GM21528 (cell line): ENCODE results near the gene THAP9.
"Not testable (repeated sequence)": the region's sequence is repeated elsewhere in the genome, so short reads cannot be mapped to it uniquely, and the experiment has no call there.

ENCODE experiments used
- ATAC-seq: cut with Tn5 transposase; IDR thresholded peaks from one replicate; pipeline ENCODE4 v1.9.1; 2021; ENCODE audit warnings: mild to moderate bottlenecking, moderate library complexity; ENCODE audit not compliant: unreplicated experiment, low FRiP score

Gene THAP9, protein sequence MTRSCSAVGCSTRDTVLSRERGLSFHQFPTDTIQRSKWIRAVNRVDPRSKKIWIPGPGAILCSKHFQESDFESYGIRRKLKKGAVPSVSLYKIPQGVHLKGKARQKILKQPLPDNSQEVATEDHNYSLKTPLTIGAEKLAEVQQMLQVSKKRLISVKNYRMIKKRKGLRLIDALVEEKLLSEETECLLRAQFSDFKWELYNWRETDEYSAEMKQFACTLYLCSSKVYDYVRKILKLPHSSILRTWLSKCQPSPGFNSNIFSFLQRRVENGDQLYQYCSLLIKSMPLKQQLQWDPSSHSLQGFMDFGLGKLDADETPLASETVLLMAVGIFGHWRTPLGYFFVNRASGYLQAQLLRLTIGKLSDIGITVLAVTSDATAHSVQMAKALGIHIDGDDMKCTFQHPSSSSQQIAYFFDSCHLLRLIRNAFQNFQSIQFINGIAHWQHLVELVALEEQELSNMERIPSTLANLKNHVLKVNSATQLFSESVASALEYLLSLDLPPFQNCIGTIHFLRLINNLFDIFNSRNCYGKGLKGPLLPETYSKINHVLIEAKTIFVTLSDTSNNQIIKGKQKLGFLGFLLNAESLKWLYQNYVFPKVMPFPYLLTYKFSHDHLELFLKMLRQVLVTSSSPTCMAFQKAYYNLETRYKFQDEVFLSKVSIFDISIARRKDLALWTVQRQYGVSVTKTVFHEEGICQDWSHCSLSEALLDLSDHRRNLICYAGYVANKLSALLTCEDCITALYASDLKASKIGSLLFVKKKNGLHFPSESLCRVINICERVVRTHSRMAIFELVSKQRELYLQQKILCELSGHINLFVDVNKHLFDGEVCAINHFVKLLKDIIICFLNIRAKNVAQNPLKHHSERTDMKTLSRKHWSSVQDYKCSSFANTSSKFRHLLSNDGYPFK

DNA sequence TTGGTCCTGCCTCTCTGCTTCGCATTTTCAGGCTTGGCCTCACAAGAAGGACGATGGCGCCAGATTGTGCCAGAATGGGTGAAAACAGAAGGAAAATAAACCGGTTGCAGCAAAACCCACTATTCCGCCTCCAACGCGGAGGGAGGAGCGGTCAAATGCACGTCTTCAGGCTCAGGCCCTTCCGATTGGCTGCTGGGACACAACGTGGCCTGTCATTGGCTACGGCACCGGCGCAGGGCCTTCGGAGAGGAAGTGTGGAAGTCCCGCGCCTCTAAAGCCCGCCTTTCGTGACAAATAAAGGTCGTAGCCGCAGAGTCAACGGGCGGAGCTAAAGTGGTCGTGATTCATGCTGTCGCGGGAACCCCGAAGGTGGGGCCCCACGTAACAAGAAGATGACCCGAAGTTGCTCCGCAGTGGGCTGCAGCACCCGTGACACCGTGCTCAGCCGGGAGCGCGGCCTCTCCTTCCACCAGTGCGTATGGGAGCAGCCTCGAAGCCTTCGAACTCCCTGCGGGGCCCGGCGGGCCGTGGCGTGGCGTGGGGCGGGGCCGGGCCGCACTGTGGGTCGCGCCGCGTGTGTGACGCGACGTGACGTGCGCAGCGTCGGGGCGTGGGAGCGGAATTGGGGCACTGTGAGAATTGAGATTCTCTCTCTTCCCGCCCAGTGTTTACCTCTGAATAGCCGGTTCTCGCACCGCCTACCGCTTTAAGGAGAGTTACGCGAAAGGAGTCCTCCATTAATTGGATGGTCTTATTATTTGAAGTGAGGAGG lies at the start of gene THAP9:
TSS of gene THAP9 (plus strand) at position 325 of the 772 bp plus-strand sequence. CDS start at position 393, 68 bp downstream.
- peak; percentile 90 for ATAC-seq

GRCh38 chr4:82851318-82851717 lies 49.2 kb upstream of the THAP9 start:
- no peak for ATAC-seq

DNA sequence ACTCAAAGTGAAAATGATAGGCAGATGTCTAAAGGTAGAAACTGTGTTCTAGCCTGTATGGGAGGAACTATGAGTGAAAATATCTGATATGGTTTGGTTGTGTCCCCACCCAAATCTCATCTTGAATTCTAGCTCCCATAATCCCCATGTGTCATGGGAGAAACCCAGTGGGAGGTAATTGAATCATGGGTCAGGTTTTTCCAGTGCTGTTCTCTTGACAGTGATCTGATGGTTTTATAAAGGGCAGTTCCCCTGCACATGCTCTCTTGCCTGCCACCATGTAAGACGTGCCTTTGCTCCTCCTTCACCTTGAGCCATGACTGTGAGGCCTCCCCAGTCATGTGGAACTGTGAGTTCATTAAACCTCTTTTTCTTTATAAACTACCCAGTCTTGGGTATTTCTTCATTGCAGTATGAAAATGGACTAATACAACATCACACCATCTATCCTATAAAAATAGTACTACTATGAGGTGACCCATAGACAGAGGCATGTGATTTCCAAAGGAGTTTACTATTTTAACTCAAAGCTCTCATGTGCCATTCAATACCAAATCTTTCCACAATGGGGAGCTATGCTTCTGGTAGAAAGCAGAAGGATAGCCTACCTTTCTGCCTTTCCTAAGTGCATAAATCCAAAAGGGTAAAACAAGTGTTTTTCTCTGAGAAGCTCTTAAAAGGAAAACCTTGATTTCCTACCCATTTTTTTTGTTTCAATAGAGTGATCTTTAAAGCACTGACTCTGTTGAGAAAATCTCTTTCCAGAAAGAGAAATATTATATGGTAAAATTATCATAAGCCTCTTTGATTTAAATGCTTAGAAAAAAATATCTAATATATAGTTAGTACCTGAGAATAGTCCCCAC lies 48.4 kb upstream of the THAP9 start:
- no peak for ATAC-seq

GRCh38 chr4:82852751-82853285 lies 47.7 kb upstream of the THAP9 start:
- no peak for ATAC-seq

- not testable (repeated sequence) for ATAC-seq
Measured at GRCh38 chr4:82860487-82860886, 40.0 kb upstream of the THAP9 start.

DNA sequence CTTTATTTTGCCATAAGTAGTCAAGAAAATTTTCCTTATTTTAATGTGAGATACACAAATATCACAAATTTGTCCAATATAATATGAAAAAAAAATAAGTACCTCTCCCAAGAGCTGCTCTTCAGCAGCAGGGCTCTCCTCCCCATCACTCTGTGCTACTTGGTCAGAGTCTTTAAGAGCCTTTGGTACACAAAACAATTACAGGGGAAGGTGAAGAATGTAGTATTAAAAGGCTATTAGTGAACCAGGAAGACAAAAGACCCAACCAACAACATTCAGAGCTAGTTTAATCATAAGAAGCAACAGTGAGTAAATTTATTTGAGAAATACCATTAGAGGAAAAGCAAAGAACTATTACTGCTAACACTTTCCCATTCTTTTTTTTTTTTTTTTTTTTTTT lies 39.0 kb upstream of the THAP9 start:
- no peak for ATAC-seq

GRCh38 chr4:82864336-82864979 lies 36.1 kb upstream of the THAP9 start:
- no peak for ATAC-seq

- ATAC-seq = no peak
Measured at GRCh38 chr4:82865592-82865991, 34.9 kb upstream of the THAP9 start.

DNA sequence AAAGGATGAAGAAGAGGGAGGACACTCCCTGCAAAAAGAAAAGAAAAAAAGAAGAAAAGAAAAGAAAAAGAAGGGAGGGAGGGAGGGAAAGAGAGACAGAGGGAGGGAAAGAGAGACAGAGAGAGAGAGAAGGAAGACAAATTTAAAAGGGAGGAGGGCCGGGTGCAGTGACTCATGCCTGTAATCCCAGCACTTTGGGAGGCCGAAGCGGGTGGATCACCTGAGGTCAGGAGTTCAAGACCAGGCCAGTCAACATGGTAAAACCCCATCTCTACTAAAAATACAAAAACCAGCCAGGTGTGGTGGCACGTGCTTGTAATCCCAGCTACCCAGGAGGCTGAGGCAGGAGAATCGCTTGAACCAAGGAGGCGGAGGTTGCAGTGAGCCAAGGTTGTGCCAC lies 34.5 kb upstream of the THAP9 start:
- ATAC-seq = not testable (repeated sequence)

GRCh38 chr4:82866706-82867385 lies 33.7 kb upstream of the THAP9 start:
- no peak for ATAC-seq

DNA sequence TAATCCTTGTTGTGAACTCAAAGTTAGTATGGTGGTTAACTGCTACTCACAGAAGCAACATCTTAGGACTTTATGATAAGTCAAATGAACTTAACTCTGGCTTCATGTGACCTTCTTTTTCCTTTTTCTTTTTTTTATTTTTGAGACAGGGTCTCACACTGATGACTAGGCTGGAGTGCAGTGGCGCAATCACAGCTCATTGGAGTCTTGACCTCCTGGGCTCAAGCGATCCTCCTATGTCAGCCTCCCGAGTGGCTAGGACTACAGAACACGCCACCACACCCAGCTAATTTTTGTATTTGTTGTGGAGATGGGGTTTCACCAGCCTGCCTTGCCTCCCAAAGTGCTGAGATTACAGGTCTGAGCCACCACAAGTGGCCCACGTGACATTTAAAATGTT lies 32.0 kb upstream of the THAP9 start:
- no peak for ATAC-seq

DNA sequence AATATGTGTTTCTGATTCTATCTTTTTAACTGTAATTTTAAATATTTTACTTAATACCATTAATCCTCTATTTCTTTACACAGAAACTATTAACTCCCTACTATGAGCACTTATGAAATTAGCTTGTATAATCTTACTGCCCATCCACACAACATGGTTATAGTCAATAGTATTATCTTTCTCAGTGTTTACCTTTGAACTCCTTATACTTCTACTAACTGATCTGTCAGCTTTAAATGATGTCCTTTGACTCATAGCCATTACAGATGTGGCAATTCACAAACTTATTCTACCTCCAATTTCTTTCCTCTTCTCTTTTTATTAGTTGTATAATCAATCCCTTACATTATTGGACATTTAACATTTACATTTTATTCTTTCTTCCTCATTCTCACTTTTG lies 15.1 kb upstream of the THAP9 start:
- ATAC-seq = no peak

GRCh38 chr4:82886147-82886942 lies 14.2 kb upstream of the THAP9 start:
- ATAC-seq = no peak

DNA sequence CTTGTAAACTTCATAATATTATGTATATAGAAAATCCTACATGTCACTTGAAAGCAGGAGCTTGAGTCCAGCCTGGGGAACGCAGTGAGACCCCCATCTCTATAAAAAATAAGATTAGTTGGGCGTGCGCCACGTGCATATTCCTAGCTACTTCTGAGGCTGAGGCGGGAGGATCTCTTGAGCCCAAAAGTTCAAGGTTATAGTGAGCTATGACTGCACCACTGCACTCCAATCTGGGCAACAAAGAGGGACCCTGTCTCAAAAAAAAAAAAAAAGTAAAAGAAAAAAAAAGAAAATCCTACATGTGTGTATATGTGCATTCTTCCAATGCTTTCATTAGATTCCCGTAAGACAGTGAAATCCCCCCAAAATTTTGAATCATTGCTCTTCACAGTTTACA lies 11.2 kb upstream of the THAP9 start:
- ATAC-seq = no peak

DNA sequence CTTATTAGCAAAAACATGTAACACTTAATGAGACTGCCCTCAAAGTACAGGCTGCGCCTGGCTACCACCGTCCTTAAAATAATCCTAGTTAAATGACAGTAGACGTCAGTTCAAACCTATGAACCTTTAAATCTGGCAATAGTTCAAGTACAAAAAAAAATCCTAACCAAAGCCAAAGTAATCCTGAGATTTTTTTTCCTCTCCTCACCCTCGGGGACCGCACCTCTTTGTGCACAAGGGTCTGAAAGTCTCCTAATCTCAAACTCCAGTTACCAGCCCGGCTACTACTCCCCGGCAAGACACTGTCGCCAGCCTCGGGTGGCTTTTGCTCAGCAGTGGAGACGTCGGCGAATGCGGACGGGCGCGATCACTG lies 10.0 kb upstream of the THAP9 start:
- peak; percentile 1 for ATAC-seq

DNA sequence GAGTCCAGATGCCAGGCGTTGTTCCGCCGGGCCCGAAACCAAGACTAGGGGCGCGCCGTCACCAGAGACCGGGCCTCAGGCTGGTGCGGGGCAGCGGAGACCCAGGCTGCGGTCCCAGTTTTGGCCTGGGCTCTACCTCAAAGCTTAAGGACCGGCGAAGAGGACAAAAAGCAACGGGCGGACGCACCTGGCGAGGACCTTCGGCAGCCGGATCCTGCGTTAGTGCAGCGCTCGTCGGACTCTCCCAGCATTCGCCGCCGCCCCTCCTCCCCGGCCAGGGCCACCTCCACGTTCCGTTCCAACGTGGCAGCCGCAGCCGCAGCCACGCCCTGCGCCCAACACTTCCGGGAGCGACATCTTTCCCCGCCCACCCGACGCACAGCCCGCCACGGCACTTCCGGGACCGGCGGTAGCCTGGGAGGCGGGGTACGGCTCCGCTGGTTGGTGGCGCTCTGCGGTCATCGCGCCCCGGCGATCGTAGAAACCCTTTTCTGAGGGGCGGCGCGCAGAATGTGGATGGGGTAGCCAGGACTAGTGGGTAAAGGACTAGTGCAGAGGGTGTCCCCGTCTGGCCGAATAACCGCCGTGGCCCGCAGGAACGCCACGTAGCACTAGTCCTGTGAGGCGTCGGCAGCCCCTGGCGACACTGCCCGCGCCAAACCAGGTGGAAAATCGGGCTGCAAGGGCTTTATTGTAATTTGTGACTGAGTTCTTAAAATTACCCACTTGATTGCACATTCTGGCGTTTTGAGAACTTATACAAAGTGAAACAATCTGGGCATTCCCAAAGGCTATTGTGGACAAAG lies 9.4 kb upstream of the THAP9 start, which contains the start of gene SEC31A:
TSS of gene SEC31A (minus strand) at position 253 of the 806 bp plus-strand sequence. CDS start 9,217 bp downstream, outside the sequence.
- ATAC-seq = peak; percentile 93
